Uterus (tissue), 2 donors: ENCODE measurements around the gene NOP16.

ENCODE experiments used
- CTCF ChIP-seq, 4 experiments: fragments of 200-600 bp in 2 of 4; fragments of 450-650 bp in 2 of 4; sonication (generic) in 2 of 4; IDR thresholded peaks; one replicate each; pipeline ENCODE4 v1.5.1; 2016 to 2019; ENCODE audit warnings: antibody characterized with exemption in 4 of 4, mild to moderate bottlenecking in 2 of 4, moderate library complexity in 1 of 4
- POLR2A ChIP-seq, 2 donors: fragments of 450-650 bp; IDR thresholded peaks; one replicate each; pipeline ENCODE4 v1.6.1; 2016; ENCODE audit warnings: antibody characterized with exemption in 2 of 2, mild to moderate bottlenecking in 1 of 2, moderate library complexity in 1 of 2

GRCh38 chr5:176429972-176430371 lies 41.6 kb upstream of the NOP16 start:
- TF ChIP-seq POLR2A (IDR thresholded peaks at IDR 0.05) = no peak
- no peak for TF ChIP-seq CTCF (IDR thresholded peaks at IDR 0.05)
